ENCODE data around the gene FOXL2. TPM values are rescaled to one million over a fixed set of nuclear protein-coding genes. Genes with fewer than 3 reads are reported as not detected.

Gene FOXL2
- total and polyA plus RNA-seq, 10 of the 15 experiments (the other 5 are each of a cell fraction or from before 2014, with no cell fraction given): not detected

- TF ChIP-seq MXI1 (IDR thresholded peaks at IDR 0.05; ENCODE audit: low read depth, low read length): no peak
Observed at GRCh38 chr3:138913766-138914165, 33.2 kb downstream of the FOXL2 start (continued).

- no peak overlapping the region for H3K27ac ChIP-seq (ENCODE audit: control insufficient read depth, insufficient read depth)
- H4K20me1 ChIP-seq (ENCODE audit: control insufficient read depth, insufficient read depth): no peaks in the 10 kb centered on the region
- peaks cover 3% of the 10 kb centered on the region; the same call in 1 of the 2 replicates for H3K4me1 ChIP-seq (ENCODE audit: control insufficient read depth, insufficient read depth, low read length)
- H3K9ac ChIP-seq (ENCODE audit: control insufficient read depth, insufficient read depth, low read length): no peak overlapping the region
- DNase-seq (ENCODE audit: low read depth, low spot score) (no peak), FAIRE-seq (no peak), ATAC-seq (no peak)
- ChIA-PET CTCF (interaction anchor here (0.6 to 18.6 kb wide), 11 partner anchors 12 to 433 kb away, joined by 3 to 451 read pairs (median 5); partner anchors contain the start of gene CEP70), RAD21 (ENCODE audit: unreplicated experiment) (interaction anchor here (0.8 to 7.7 kb wide), 4 partner anchors 196 to 318 kb away, joined by 4 to 146 read pairs (median 12); partner anchors contain the start of gene CEP70), SMC1A (ENCODE audit: uncharacterized antibody, unreplicated experiment) (interaction anchor here (0.9 to 7.1 kb wide), 8 partner anchors 12 to 319 kb away, joined by 3 to 132 read pairs (median 4); partner anchors contain the start of gene CEP70), POLR2A (no interaction called here)
- H3K9me3 ChIP-seq (replicated peaks; ENCODE audit: control insufficient read depth, insufficient read depth, low read length): no peaks in the 10 kb centered on the region
- TF ChIP-seq STAT1 (conservative IDR thresholded peaks at IDR 0.05) (no peak), CHD1 (IDR thresholded peaks at IDR 0.05; ENCODE audit: low read depth, low read length) (no peak), RUNX3 (IDR thresholded peaks at IDR 0.05; ENCODE audit: low read length) (no peak), NFXL1 (IDR thresholded peaks at IDR 0.05; ENCODE audit: borderline replicate concordance) (no peak), ZBTB11 (CRISPR knock-in tag; IDR thresholded peaks at IDR 0.05) (no peak), CBFB (IDR thresholded peaks at IDR 0.05; ENCODE audit: low read depth) (no peak), SRF (IDR thresholded peaks at IDR 0.05; ENCODE audit: low read depth in 2 of 2, low read length in 2 of 2) (no peak), SUPT20H (IDR thresholded peaks at IDR 0.05; ENCODE audit: borderline replicate concordance, control insufficient read depth, low read depth, low read length) (no peak), ZBED1 (IDR thresholded peaks at IDR 0.05; ENCODE audit: borderline replicate concordance) (no peak), TARDBP (IDR thresholded peaks at IDR 0.05; ENCODE audit: borderline replicate concordance) (no peak)
- intact Hi-C loops (cut with micrococcal nuclease; ENCODE audit: unreplicated experiment) (no loop called here), in situ Hi-C loops (cut with MboI) (loop anchor here (10.0 kb wide), 1 partner anchor 847 kb away; no protein-coding TSS in a partner anchor)
- H2AFZ ChIP-seq (ENCODE audit: control insufficient read depth, low read depth, low read length): no peak overlapping the region
- no peak overlapping the region for H3K4me2 ChIP-seq (ENCODE audit: control insufficient read depth, insufficient read depth)
- no peaks in the 10 kb centered on the region for H3K79me2 ChIP-seq (ENCODE audit: control insufficient read depth, insufficient read depth, low read length)
- BruUV-seq (replicated peaks): no TSS peak
- peaks cover 0 to 4% of the 10 kb centered on the region in 2 experiments; a peak in 2 of 4 replicates for H3K27me3 ChIP-seq (replicated peaks in 1 of 2; ENCODE audit: control insufficient read depth in 2 of 2, insufficient read depth in 2 of 2, low read length in 1 of 2)
- no peak overlapping the region for H3K4me3 ChIP-seq
- WGBS (ENCODE audit: insufficient coverage, insufficient replicate concordance, low lambda C conversion rate, missing lambda C conversion rate): 59% methylated on average over 4 of the region's 4 CpGs
- H3K36me3 ChIP-seq (ENCODE audit: control insufficient read depth in 2 of 2, insufficient read depth in 2 of 2, low read length in 1 of 2): no peaks in the 10 kb centered on the region
Observed at GRCh38 chr3:138912237-138912636, 34.7 kb downstream of the FOXL2 start.
